Heart right ventricle (tissue), 16 donors: Measurements from ENCODE around the gene DEAF1. TPM values are rescaled to one million over a fixed set of nuclear protein-coding genes. Genes with fewer than 3 reads are reported as not detected.

Source experiments
- ATAC-seq, 8 donors: fragments of 200-7000 bp; cut with Tn5 transposase; one replicate each; pipeline ENCODE4 v1.9.1; 2020; ENCODE audit warnings: mild to moderate bottlenecking in 8 of 8, moderate library complexity in 8 of 8, moderate number of reproducible peaks in 1 of 8
- DNase-seq, 2 donors: peaks; one replicate each; pipeline ENCODE4 v3.0.0-alpha.2; 2020
- H3K27ac ChIP-seq, 10 donors: fragments of 200-600 bp; sonication (generic) in 2 of 10; one replicate each; pipeline versions ENCODE4 v1.5.0 to v1.8.0; 2020 to 2022; ENCODE audit warnings: mild to moderate bottlenecking in 3 of 10
- H3K27me3 ChIP-seq, 7 donors: fragments of 200-600 bp; one replicate each; pipeline ENCODE4 v1.8.0; 2021 to 2022; ENCODE audit warnings: mild to moderate bottlenecking in 2 of 7
- H3K36me3 ChIP-seq, 9 donors: fragments of 200-600 bp; sonication (generic) in 1 of 9; one replicate each; pipeline versions ENCODE4 v1.5.0 to v1.8.0; 2020 to 2022; ENCODE audit warnings: mild to moderate bottlenecking in 2 of 9
- H3K4me1 ChIP-seq, 9 donors: fragments of 200-600 bp; sonication (generic) in 1 of 9; one replicate each; pipeline versions ENCODE4 v1.5.0 to v1.8.0; 2020 to 2022; ENCODE audit warnings: mild to moderate bottlenecking in 4 of 9
- H3K4me3 ChIP-seq, 10 donors: fragments of 200-600 bp; sonication (generic) in 2 of 10; one replicate each; pipeline versions ENCODE4 v1.5.0 to v1.8.0; 2020 to 2022; ENCODE audit warnings: mild to moderate bottlenecking in 7 of 10, moderate library complexity in 2 of 10
- H3K9me3 ChIP-seq, 11 donors: fragments of 200-600 bp in 10 of 11; sonication (generic) in 2 of 11; one replicate each; pipeline versions ENCODE4 v1.5.0 to v1.8.0; 2013 to 2022; ENCODE audit warnings: mild to moderate bottlenecking in 2 of 11, control low read depth in 1 of 11, moderate library complexity in 1 of 11
- CTCF ChIP-seq, 9 donors: fragments of 200-600 bp; sonication (generic) in 2 of 9; IDR thresholded peaks; one replicate each; pipeline versions ENCODE4 v1.5.0 to v1.8.0; 2021 to 2022; ENCODE audit warnings: antibody characterized with exemption in 9 of 9, mild to moderate bottlenecking in 5 of 9, moderate library complexity in 1 of 9
- WGBS, 2 donors: extraction: QIAGEN DNeasy Blood & Tissue Kit; methylation state at CpG; one replicate each; pipeline ENCODE4 v1.1.7; 2013; ENCODE audit warnings: inconsistent platforms in 1 of 2; 5-methylcytosine and 5-hydroxymethylcytosine counted together
- intact Hi-C, 10 donors: fragments of 100-400 bp; cut with DNase I; formaldehyde crosslinking; loops; one replicate each; pipeline versions ENCODE4 v1.11.1 to v1.14.2; 2022
- polyA plus RNA-seq, 2 donors: library from polyadenylated mRNA; stranded (reverse); fragments of 200-250 nt; gene quantifications; one replicate each; pipeline ENCODE4 v1.2.3, GENCODE V29; 2013
- total RNA-seq, 10 donors: library from RNA; stranded (reverse); fragmentation: NEBNext Ultra II Directional in 3 of 10; extraction: Animal tissue kit (Norgen Biotek cat#: 25700) in 3 of 10; gene quantifications; one replicate each; pipeline versions ENCODE4 v1.2.1 to v1.2.4, GENCODE V29; 2021 to 2023
- donor health status: Arrhythmogenic right ventricular cardiomyopathy.
- donor health status: ischemic (EF 13 %, LVEDD 7.1; RV severe dilation, severe dysfunction).
- donor health status: healthy with polysubstance abuse.
- donor health status: DM: no; HTN: yes; CAD: no.
- donor health status: DM: no; HTN: no; CAD: no.
- donor health status: ischemic (EF 25% LVEDD 6.9; RV normal size, moderate dysfunction).
- donor health status: ischemic (EF 25% LVEDD 5.7; RV mildly dilated, moderate dysfunction).
- donor health status: healthy.
- donor health status: DM: yes; HTN: yes; CAD: no.
- donor health status: Ischemic cardiomyopathy.
- donor health status: ischemic (EF 35%, LVEDD 5.7; RV mildly dilated, moderate dysfunction).
- donor health status: nonischemic (EF 11% LVEDD 7.7; RV severe dilation, severe dysfunction).
- donor health status: DM: yes; HTN: yes; CAD: no.
- donor health status: PGD.
- donor health status: ischemic (EF 29% LVEDD 5.4; RV normal size, mild dysfunction).
- donor health status: nonischemic (EF 23%, LVEDD 6.1; RV moderate dilation, normal function).

The DEAF1 gene
- total and polyA plus RNA-seq, 12 donors, result 11.0 to 39.9 (median 17.0) TPM

DNA sequence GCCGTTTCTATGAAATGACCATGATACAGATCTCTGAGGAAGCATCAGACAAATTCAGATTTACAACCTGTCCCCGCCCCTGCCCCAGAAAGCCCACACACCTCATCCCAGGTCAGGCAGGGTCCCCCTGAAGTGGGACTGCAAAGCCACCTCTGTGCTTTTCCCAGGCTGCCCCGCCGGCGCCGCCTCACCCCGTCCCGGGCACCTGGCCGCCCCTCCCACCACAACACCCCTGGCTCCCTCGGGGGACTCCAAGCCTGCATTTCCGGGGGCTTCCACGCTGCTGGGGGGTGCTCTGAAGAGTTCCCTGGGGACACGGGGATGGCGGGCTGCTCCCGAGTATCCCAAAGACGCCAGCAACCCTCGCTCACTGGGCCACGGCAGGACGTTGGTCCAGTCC, 34.7 kb downstream of the DEAF1 start:
- Histone ChIP-seq H3K4me3 (no peak overlapping the region), H3K9me3 (no peaks in the 10 kb centered on the region), H3K27me3 (no peaks in the 10 kb centered on the region), H3K27ac (no peak overlapping the region), H3K36me3 (peaks cover 0 to 81% (median 0%) of the 10 kb centered on the region in 9 donors), H3K4me1 (peaks cover 0 to 14% (median under 1%) of the 10 kb centered on the region in 9 donors)
- intact Hi-C loops, result loop anchor here in 7 of 10 donors (5.0 to 10.0 kb wide), 3 partner anchors 62 to 67 kb away; no protein-coding TSS in a partner anchor
- ATAC-seq (peak in 1 of 8 donors; percentile 27), DNase-seq (no peak)
- WGBS, 2 donors, result 86 to 89% methylated on average over 19 of the region's 19 CpGs
- TF ChIP-seq CTCF (IDR thresholded peaks at IDR 0.05), result no peak

- ATAC-seq, result peak in 1 of 8 donors; percentile 16
- Histone ChIP-seq H3K9me3 (no peaks in the 10 kb centered on the region), H3K4me3 (no peak overlapping the region), H3K4me1 (peaks cover 0 to 12% (median 0%) of the 10 kb centered on the region in 9 donors), H3K27me3 (no peaks in the 10 kb centered on the region), H3K36me3 (peaks cover 0 to 84% (median 0%) of the 10 kb centered on the region in 9 donors), H3K27ac (no peak overlapping the region)
- no peak for TF ChIP-seq CTCF (IDR thresholded peaks at IDR 0.05)
- 93 to 94% methylated on average over 16 of the region's 16 CpGs for WGBS, 2 donors
- intact Hi-C loops, result loop anchor here in 7 of 10 donors (5.0 to 10.0 kb wide), 3 partner anchors 63 to 68 kb away; no protein-coding TSS in a partner anchor
- DNase-seq, result no peak
Observed at GRCh38 chr11:659532-660085, 35.4 kb downstream of the DEAF1 start.

DNA sequence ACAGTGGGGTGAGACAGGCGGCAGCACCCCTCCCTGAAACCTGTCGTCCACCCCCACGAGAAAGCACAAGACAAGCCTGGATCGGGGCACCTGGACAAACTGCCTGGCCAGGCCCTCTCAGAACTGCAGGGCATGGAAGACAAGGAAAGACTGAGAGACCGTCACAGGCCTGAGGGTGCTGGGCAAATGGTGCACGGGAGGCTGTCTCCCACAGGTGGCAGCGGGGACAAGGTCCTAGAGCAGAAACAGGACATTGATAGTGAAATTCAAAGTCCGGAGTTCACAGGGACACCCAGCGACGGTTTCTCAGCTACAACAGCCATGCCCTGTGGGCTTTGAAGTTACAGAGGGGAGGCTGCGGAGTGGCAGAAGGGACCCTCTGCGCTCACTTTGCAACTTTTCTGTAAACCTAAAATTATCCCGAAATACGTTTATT, 37.3 kb downstream of the DEAF1 start:
- H3K27me3 ChIP-seq, result no peaks in the 10 kb centered on the region
- intact Hi-C loops, result no loop called here
- H3K27ac ChIP-seq, result no peak overlapping the region
- no peak overlapping the region for H3K4me3 ChIP-seq
- H3K9me3 ChIP-seq, result no peaks in the 10 kb centered on the region
- 86 to 89% methylated on average over 14 of the region's 14 CpGs for WGBS, 2 donors
- peaks cover 0 to 84% (median 0%) of the 10 kb centered on the region in 9 donors for H3K36me3 ChIP-seq
- ATAC-seq (no peak), DNase-seq (no peak)
- no peak for TF ChIP-seq CTCF (IDR thresholded peaks at IDR 0.05)
- H3K4me1 ChIP-seq, result peaks cover 0 to 9% (median 0%) of the 10 kb centered on the region in 9 donors

DNA sequence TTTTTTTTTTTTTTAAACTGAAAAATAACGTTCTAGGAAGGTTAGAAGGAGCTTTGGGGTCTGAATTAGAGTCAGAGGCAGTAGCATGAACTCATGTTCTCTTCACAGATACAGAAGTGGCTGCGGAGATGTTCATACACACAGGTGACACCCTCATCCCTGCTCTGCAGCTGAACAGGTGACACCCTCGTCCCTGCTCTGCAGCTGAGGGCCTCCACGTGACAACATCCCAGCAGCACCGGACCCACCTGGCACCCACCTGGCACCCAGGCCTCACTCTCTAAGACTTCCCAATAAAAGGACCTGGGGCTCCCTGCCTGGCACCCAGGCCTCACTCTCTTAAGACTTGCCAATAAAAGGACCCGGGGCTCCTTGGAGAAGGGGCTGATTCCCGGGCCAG, 38.2 kb downstream of the DEAF1 start:
- H3K9me3 ChIP-seq, result no peaks in the 10 kb centered on the region
- H3K27ac ChIP-seq, result no peak overlapping the region
- H3K4me3 ChIP-seq, result no peak overlapping the region
- DNase-seq, result no peak
- no peak for ATAC-seq
- H3K4me1 ChIP-seq, result peaks cover 0 to 8% (median 0%) of the 10 kb centered on the region in 9 donors
- H3K27me3 ChIP-seq, result no peaks in the 10 kb centered on the region
- no peak for TF ChIP-seq CTCF (IDR thresholded peaks at IDR 0.05)
- WGBS, 2 donors, result 91 to 92% methylated on average over 7 of the region's 7 CpGs
- peaks cover 0 to 86% (median 0%) of the 10 kb centered on the region in 9 donors for H3K36me3 ChIP-seq
- intact Hi-C loops, result no loop called here
